ENCODE data around the gene ZIC5.

Gene ZIC5

DNA sequence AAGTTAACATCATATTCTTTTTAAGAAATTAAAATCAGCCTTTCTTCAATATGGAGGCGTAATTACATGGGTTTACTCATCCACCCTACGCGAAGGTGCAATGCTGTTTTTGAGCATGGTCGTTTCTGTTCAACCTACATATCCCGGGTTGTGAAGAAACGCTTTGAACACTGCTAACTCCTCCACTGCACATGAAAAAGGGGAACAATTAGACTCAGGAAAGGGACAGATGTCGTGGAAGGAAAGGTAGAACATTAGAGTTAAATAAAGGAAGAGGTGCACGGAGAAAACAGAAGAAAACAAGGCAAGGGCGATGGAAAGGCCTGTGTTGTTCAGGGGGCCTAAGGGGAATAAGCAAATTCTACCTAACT lies 4.1 kb downstream of the ZIC5 start:
- H3K4ac ChIP-seq (ENCODE audit: low read length), result no peak overlapping the region
- peaks cover 14 to 40% of the 10 kb centered on the region in 2 donors for H3K4me1 ChIP-seq (ENCODE audit: control insufficient read depth in 2 of 2, insufficient read depth in 1 of 2, low read depth in 1 of 2, low read length in 2 of 2)
- peak overlapping the region; percentile 48 for H3K27ac ChIP-seq (replicated peaks; ENCODE audit: low read length)
- H2BK15ac ChIP-seq (ENCODE audit: low read length), result no peak overlapping the region
- peak overlapping the region; percentile 95 for H3K4me2 ChIP-seq (ENCODE audit: insufficient read depth, low read length, poor library complexity, severe bottlenecking)
- H3K23ac ChIP-seq (ENCODE audit: low read depth, low read length, poor library complexity), result no peak overlapping the region
- H3K9me3 ChIP-seq (replicated peaks in 1 of 2; ENCODE audit: control insufficient read depth in 2 of 2, insufficient read depth in 1 of 2, low read depth in 1 of 2, low read length in 2 of 2), result no peaks in the 10 kb centered on the region
- H2BK5ac ChIP-seq (ENCODE audit: low read length), result peak overlapping the region; percentile 99
- H2AFZ ChIP-seq (ENCODE audit: low read length), result no peak overlapping the region
- DNase-seq (ENCODE audit: low spot score), result no peak
- no peak overlapping the region for H3K14ac ChIP-seq (ENCODE audit: low read length)
- H3K4me3 ChIP-seq (ENCODE audit: low read length in 2 of 2), result peak overlapping the region; percentile 97 to 99
- peaks cover 0 to 6% (median 0%) of the 10 kb centered on the region in 3 experiments for H3K27me3 ChIP-seq (ENCODE audit: control insufficient read depth in 3 of 3, insufficient read depth in 3 of 3, low read depth in 1 of 3, low read length in 3 of 3)
- no peak overlapping the region for H2BK12ac ChIP-seq (ENCODE audit: low read length)
- H3K79me1 ChIP-seq (ENCODE audit: low read depth, low read length), result peaks cover 8% of the 10 kb centered on the region
- no peak overlapping the region for H2BK120ac ChIP-seq (ENCODE audit: low read depth, low read length)
- no peak overlapping the region for H4K8ac ChIP-seq (ENCODE audit: low read depth, low read length)
- H2AK5ac ChIP-seq (ENCODE audit: low read depth, low read length), result no peak overlapping the region
- H3K18ac ChIP-seq (ENCODE audit: low read length), result no peak overlapping the region
- no peak overlapping the region for H3K9ac ChIP-seq (ENCODE audit: low read depth, low read length, poor library complexity)
- H3K36me3 ChIP-seq (replicated peaks in 1 of 2; ENCODE audit: control insufficient read depth in 2 of 2, insufficient read depth in 2 of 2, low read length in 2 of 2), result peaks cover 10 to 69% of the 10 kb centered on the region in 2 donors
- no peak overlapping the region for H4K91ac ChIP-seq (ENCODE audit: low read depth, low read length, poor library complexity)
- no CpG with 5 or more reads among the region's 9 CpGs for WGBS, 2 donors (ENCODE audit: extremely low coverage in 2 of 2, insufficient read length in 2 of 2, insufficient replicate concordance in 1 of 2)

DNA sequence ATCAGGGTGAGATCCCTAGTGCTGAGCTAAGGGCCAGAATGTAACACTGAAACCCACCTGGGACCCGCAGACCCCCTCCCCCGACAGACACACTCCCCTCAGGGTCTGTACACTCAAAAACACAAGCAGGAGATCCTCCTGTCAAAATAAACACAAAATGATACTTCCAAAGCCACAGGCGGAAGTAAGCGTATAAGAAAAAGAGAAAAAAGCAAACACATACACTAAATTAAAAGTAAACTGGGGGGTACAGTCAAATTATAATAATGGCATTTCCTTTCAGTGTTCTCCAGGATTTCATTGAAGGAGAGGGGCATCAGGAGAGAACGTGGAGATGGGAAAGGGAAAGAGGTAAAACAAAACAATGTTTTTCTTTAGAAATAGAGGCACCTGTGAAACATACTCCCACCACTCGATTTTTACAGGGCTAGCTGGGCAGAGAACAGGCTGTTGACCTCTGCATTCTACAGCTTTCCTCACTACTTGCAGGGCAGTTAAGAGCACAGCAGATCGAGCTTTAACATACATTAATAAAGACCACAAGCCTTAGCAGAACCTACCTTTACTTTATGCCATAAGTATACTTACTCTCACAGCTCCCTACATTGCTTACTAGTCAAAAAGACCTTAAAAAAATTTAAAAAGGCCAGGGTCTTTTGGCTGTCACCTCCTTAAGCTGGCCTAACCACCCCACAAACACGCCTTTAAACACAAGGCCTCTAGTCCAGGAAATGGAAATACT lies 5.3 kb downstream of the ZIC5 start:
- Histone ChIP-seq H2BK12ac (ENCODE audit: low read length) (no peak overlapping the region), H2AFZ (ENCODE audit: low read length) (no peak overlapping the region), H2BK15ac (ENCODE audit: low read length) (no peak overlapping the region), H2BK5ac (ENCODE audit: low read length) (no peak overlapping the region), H3K9me3 (replicated peaks in 1 of 2; ENCODE audit: control insufficient read depth in 2 of 2, insufficient read depth in 1 of 2, low read depth in 1 of 2, low read length in 2 of 2) (no peaks in the 10 kb centered on the region), H2BK120ac (ENCODE audit: low read depth, low read length) (no peak overlapping the region), H3K27ac (replicated peaks; ENCODE audit: low read length) (peak overlapping the region; percentile 28), H3K4ac (ENCODE audit: low read length) (no peak overlapping the region), H3K18ac (ENCODE audit: low read length) (no peak overlapping the region), H3K23ac (ENCODE audit: low read depth, low read length, poor library complexity) (no peak overlapping the region), H4K8ac (ENCODE audit: low read depth, low read length) (no peak overlapping the region), H3K14ac (ENCODE audit: low read length) (no peak overlapping the region), H2AK5ac (ENCODE audit: low read depth, low read length) (no peak overlapping the region), H3K79me1 (ENCODE audit: low read depth, low read length) (peaks cover 8% of the 10 kb centered on the region), H4K91ac (ENCODE audit: low read depth, low read length, poor library complexity) (no peak overlapping the region), H3K9ac (ENCODE audit: low read depth, low read length, poor library complexity) (no peak overlapping the region), H3K36me3 (replicated peaks in 1 of 2; ENCODE audit: control insufficient read depth in 2 of 2, insufficient read depth in 2 of 2, low read length in 2 of 2) (peaks cover 10 to 69% of the 10 kb centered on the region in 2 donors), H3K4me2 (ENCODE audit: insufficient read depth, low read length, poor library complexity, severe bottlenecking) (no peak overlapping the region), H3K4me1 (ENCODE audit: control insufficient read depth in 2 of 2, insufficient read depth in 1 of 2, low read depth in 1 of 2, low read length in 2 of 2) (peaks cover 11 to 48% of the 10 kb centered on the region in 2 donors), H3K27me3 (ENCODE audit: control insufficient read depth in 3 of 3, insufficient read depth in 3 of 3, low read depth in 1 of 3, low read length in 3 of 3) (no peaks in the 10 kb centered on the region), H3K4me3 (ENCODE audit: low read length in 2 of 2) (peak overlapping the region in 1 of 2 donors; percentile 99)
- WGBS, 2 donors (ENCODE audit: extremely low coverage in 2 of 2, insufficient read length in 2 of 2, insufficient replicate concordance in 1 of 2), result no CpG with 5 or more reads among the region's 8 CpGs
- DNase-seq (ENCODE audit: low spot score), result no peak

DNA sequence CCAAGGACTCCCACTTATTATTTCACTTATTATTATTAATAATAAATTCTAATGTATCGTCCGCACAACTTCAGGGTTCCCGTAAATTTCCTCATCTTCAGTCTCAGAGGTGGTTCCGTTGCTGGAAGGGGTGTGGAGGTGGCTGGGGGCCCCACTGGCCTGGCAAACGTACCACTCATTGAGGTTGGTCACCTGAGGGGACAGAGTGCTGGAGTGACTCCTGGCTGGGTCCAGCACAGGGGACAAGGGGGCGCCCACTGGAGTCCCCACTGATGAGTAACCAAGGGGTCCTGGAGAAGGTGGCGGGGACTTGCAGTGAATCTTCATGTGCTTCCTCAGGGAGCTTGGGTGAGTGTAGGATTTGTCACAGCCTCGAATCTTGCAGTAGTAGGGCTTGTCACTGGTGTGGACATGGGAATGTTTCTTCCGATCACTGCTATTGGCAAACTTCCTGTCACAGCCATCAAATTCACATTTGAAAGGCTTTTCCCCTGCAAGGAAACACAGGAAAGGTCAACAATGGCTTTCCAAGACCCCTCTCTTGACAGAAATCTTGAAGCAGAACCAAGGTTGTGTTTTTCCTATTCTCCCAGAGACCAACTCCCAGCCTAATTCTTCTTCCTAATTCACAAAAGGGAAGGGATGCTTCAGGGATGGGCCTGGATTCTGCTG lies 6.1 kb downstream of the ZIC5 start:
- no peak overlapping the region for H3K23ac ChIP-seq (ENCODE audit: low read depth, low read length, poor library complexity)
- no peak overlapping the region for H3K4ac ChIP-seq (ENCODE audit: low read length)
- no peak overlapping the region for H4K8ac ChIP-seq (ENCODE audit: low read depth, low read length)
- peaks cover 2% of the 10 kb centered on the region for H3K79me1 ChIP-seq (ENCODE audit: low read depth, low read length)
- H3K36me3 ChIP-seq (replicated peaks in 1 of 2; ENCODE audit: control insufficient read depth in 2 of 2, insufficient read depth in 2 of 2, low read length in 2 of 2), result peaks cover 10 to 69% of the 10 kb centered on the region in 2 donors
- H2BK120ac ChIP-seq (ENCODE audit: low read depth, low read length), result no peak overlapping the region
- no peak overlapping the region for H3K4me2 ChIP-seq (ENCODE audit: insufficient read depth, low read length, poor library complexity, severe bottlenecking)
- no peak overlapping the region for H2BK5ac ChIP-seq (ENCODE audit: low read length)
- DNase-seq (ENCODE audit: low spot score), result no peak
- H2BK12ac ChIP-seq (ENCODE audit: low read length), result no peak overlapping the region
- no peaks in the 10 kb centered on the region for H3K9me3 ChIP-seq (replicated peaks in 1 of 2; ENCODE audit: control insufficient read depth in 2 of 2, insufficient read depth in 1 of 2, low read depth in 1 of 2, low read length in 2 of 2)
- peak overlapping the region; percentile 28 for H3K27ac ChIP-seq (replicated peaks; ENCODE audit: low read length)
- no peak overlapping the region for H2AK5ac ChIP-seq (ENCODE audit: low read depth, low read length)
- peak overlapping the region; percentile 24 for H3K18ac ChIP-seq (ENCODE audit: low read length)
- no peak overlapping the region for H4K91ac ChIP-seq (ENCODE audit: low read depth, low read length, poor library complexity)
- peaks cover 16 to 55% of the 10 kb centered on the region in 2 donors for H3K4me1 ChIP-seq (ENCODE audit: control insufficient read depth in 2 of 2, insufficient read depth in 1 of 2, low read depth in 1 of 2, low read length in 2 of 2)
- H3K9ac ChIP-seq (ENCODE audit: low read depth, low read length, poor library complexity), result no peak overlapping the region
- no peak overlapping the region for H3K14ac ChIP-seq (ENCODE audit: low read length)
- no peak overlapping the region for H2AFZ ChIP-seq (ENCODE audit: low read length)
- no peak overlapping the region for H2BK15ac ChIP-seq (ENCODE audit: low read length)
- H3K27me3 ChIP-seq (ENCODE audit: control insufficient read depth in 3 of 3, insufficient read depth in 3 of 3, low read depth in 1 of 3, low read length in 3 of 3), result no peaks in the 10 kb centered on the region
- H3K4me3 ChIP-seq (ENCODE audit: low read length in 2 of 2), result peak overlapping the region in 1 of 2 donors; percentile 99
- WGBS, 2 donors (ENCODE audit: extremely low coverage in 2 of 2, insufficient read length in 2 of 2, insufficient replicate concordance in 1 of 2), result no CpG with 5 or more reads among the region's 9 CpGs

DNA sequence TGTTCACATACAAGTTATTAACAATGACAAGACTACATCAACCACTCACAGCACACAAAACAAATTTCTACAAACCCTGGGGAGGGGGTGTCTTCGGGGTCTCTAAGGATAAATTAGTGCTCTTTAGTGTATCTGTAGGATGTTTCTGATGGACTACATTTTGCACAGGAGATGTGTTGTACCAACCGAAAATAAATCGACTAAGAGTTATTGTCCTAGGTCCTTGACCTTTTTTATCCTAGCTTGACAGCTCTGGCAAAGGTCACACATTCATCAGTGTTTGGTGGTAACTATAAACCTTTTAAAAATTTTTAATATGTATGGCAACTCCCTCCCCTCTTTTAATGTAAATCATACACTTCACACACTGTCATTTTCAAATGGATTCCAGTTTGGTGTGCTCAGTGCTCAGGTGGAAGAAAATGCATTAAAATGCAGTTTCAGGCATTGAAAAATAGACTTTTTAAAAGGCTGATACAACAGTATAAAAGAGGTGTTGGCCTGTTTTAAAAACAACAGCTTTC lies 7.7 kb downstream of the ZIC5 start:
- no CpG with 5 or more reads among the region's 3 CpGs for WGBS, 2 donors (ENCODE audit: extremely low coverage in 2 of 2, insufficient read length in 2 of 2, insufficient replicate concordance in 1 of 2)
- Histone ChIP-seq H2BK15ac (ENCODE audit: low read length) (no peak overlapping the region), H2BK5ac (ENCODE audit: low read length) (no peak overlapping the region), H3K4me2 (ENCODE audit: insufficient read depth, low read length, poor library complexity, severe bottlenecking) (no peak overlapping the region), H3K4ac (ENCODE audit: low read length) (no peak overlapping the region), H3K23ac (ENCODE audit: low read depth, low read length, poor library complexity) (no peak overlapping the region), H2BK120ac (ENCODE audit: low read depth, low read length) (no peak overlapping the region), H3K18ac (ENCODE audit: low read length) (no peak overlapping the region), H3K14ac (ENCODE audit: low read length) (no peak overlapping the region), H2BK12ac (ENCODE audit: low read length) (no peak overlapping the region), H3K9ac (ENCODE audit: low read depth, low read length, poor library complexity) (no peak overlapping the region), H3K27ac (replicated peaks; ENCODE audit: low read length) (no peak overlapping the region), H3K79me1 (ENCODE audit: low read depth, low read length) (peaks cover 2% of the 10 kb centered on the region), H3K4me1 (ENCODE audit: control insufficient read depth in 2 of 2, insufficient read depth in 1 of 2, low read depth in 1 of 2, low read length in 2 of 2) (peaks cover 14 to 58% of the 10 kb centered on the region in 2 donors), H3K36me3 (replicated peaks in 1 of 2; ENCODE audit: control insufficient read depth in 2 of 2, insufficient read depth in 2 of 2, low read length in 2 of 2) (peaks cover 6 to 63% of the 10 kb centered on the region in 2 donors), H2AK5ac (ENCODE audit: low read depth, low read length) (no peak overlapping the region), H3K4me3 (ENCODE audit: low read length in 2 of 2) (no peak overlapping the region), H4K8ac (ENCODE audit: low read depth, low read length) (no peak overlapping the region), H4K91ac (ENCODE audit: low read depth, low read length, poor library complexity) (no peak overlapping the region), H3K27me3 (ENCODE audit: control insufficient read depth in 3 of 3, insufficient read depth in 3 of 3, low read depth in 1 of 3, low read length in 3 of 3) (no peaks in the 10 kb centered on the region), H2AFZ (ENCODE audit: low read length) (no peak overlapping the region), H3K9me3 (replicated peaks in 1 of 2; ENCODE audit: control insufficient read depth in 2 of 2, insufficient read depth in 1 of 2, low read depth in 1 of 2, low read length in 2 of 2) (no peaks in the 10 kb centered on the region)
- no peak for DNase-seq (ENCODE audit: low spot score)

Measured in neuronal stem cell (in vitro differentiated cells).